Smooth muscle cell (in vitro differentiated cells): Measurements from ENCODE around the gene AKR1B15. TPM values are rescaled to one million over a fixed set of nuclear protein-coding genes. Genes with fewer than 3 reads are reported as not detected.
A peak's percentile ranks its signal among the peaks of the same experiment; 100 is the strongest.

Experiments
- DNase-seq: peaks from one replicate; lab custom pipeline; 2025; ENCODE audit not compliant: unreplicated experiment; lab: John Stamatoyannopoulos, UW
- H2AFZ ChIP-seq: fragments of 200-600 bp; sonication (generic); 2 replicates; pipeline ENCODE4 v1.6.0; 2016; ENCODE audit warnings: antibody characterized with exemption, low read depth, mild to moderate bottlenecking
- H3F3A ChIP-seq: fragments of 200-600 bp; sonication (generic); 2 replicates; pipeline ENCODE4 v1.6.0; 2017; ENCODE audit warnings: antibody characterized with exemption, low read depth
- H3K27ac ChIP-seq: fragments of 200-600 bp; sonication (generic); 2 replicates; pipeline ENCODE4 v1.5.1; 2016; ENCODE audit warnings: low read depth, mild to moderate bottlenecking
- H3K27me3 ChIP-seq: fragments of 200-600 bp; sonication (generic); 2 replicates; pipeline ENCODE4 v1.6.1; 2016; ENCODE audit warnings: low read depth, mild to moderate bottlenecking
- H3K36me3 ChIP-seq: fragments of 200-600 bp; sonication (generic); 2 replicates; pipeline ENCODE4 v1.5.1; 2016; ENCODE audit warnings: low read depth
- H3K4me1 ChIP-seq: fragments of 200-600 bp; sonication (generic); 2 replicates; pipeline ENCODE4 v1.5.1; 2016; ENCODE audit warnings: low read depth
- H3K4me2 ChIP-seq: fragments of 200-600 bp; sonication (generic); 2 replicates; pipeline ENCODE4 v1.6.0; 2016; ENCODE audit warnings: mild to moderate bottlenecking
- H3K4me3 ChIP-seq: fragments of 200-600 bp; sonication (generic); 2 replicates; pipeline ENCODE4 v1.5.1; 2016; ENCODE audit warnings: mild to moderate bottlenecking
- H3K79me2 ChIP-seq: fragments of 200-600 bp; sonication (generic); 2 replicates; pipeline ENCODE4 v1.6.0; 2016; ENCODE audit warnings: low read depth, mild to moderate bottlenecking
- H3K9ac ChIP-seq: fragments of 200-600 bp; sonication (generic); 2 replicates; pipeline ENCODE4 v1.6.0; 2016; ENCODE audit warnings: low read depth
- H3K9me3 ChIP-seq: fragments of 200-600 bp; sonication (generic); replicated peaks from 2 replicates; pipeline ENCODE4 v1.5.1; 2016; ENCODE audit warnings: low read depth
- H4K20me1 ChIP-seq: fragments of 200-600 bp; sonication (generic); 2 replicates; pipeline ENCODE4 v1.6.0; 2016; ENCODE audit warnings: low read depth
- whole genome bisulfite sequencing: methylation state at CpG from one replicate; pipeline ENCODE4 v1.1.7; 2016; ENCODE audit warnings: low lambda C conversion rate; 5-methylcytosine and 5-hydroxymethylcytosine counted together
- polyA plus RNA-seq: library from polyadenylated mRNA; unstranded; fragments of >200 nt; fragmentation: Nextera tagmentation; extraction: Ambion mirVana; gene quantifications from 2 replicates; pipeline ENCODE4 v1.2.1, GENCODE V29; 2016
- total RNA-seq: library from RNA; depleted of rRNA; stranded (reverse); fragments of >200 nt; gene quantifications from 2 replicates; pipeline ENCODE4 v1.2.3, GENCODE V29; 2014
- TF ChIP-seq, protein P1 (sequence below): fragments of 200-600 bp; sonication (generic); IDR thresholded peaks from 2 replicates; pipeline ENCODE4 v1.5.1; 2017; ENCODE audit warnings: borderline replicate concordance, mild to moderate bottlenecking, antibody characterized with exemption; ENCODE audit not compliant: insufficient read depth, poor library complexity, severe bottlenecking

AKR1B15 gene
- total and polyA plus RNA-seq, 2 experiments from 2014 or later, result 0.43 to 0.81 TPM

DNA sequence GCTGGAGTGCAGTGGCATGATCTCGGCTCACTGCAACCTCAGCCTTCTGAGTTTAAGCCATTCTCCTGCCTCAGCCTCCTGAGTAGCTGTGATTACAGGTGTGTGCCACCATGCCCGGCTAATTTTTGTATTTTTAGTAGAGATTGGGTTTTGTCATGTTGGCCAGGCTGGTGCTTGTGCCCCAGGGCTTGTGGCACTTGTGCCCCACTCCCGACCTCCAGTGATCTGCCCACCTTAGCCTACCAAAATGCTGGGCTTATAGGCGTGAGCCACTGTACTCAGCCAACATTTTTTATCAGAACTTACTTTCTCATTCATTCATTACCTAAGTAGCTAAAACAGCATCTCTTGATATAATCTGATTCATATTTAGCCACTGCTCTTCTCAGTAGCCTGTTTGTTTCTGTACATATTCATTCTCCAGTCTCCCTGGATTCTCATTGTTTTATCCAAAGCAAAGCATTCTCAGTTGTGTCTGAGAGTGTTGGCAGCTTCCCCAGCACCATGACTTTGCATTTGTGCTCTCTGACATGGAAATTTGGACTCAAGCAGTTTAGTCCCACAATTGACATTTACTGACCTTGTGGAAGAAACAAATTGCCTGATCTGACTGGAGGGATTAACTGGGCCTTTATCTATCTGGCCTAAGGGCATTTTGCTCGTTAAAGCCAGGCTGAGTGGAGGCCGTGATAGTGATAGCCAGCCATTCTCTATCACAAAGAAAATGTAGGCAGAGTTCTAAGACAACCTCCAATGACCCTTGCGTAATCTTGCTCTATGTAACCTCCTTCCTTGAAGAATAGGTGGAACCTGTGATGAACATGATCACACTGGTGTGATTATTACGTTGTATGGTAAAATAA is 44.9 kb downstream of the AKR1B15 start:
- Histone ChIP-seq H3K9ac (no peak overlapping the region), H3K79me2 (no peaks in the 10 kb centered on the region), H3K4me3 (no peak overlapping the region), H3K36me3 (no peaks in the 10 kb centered on the region), H3K27ac (peak overlapping the region; percentile 61), H2AFZ (peak overlapping the region; percentile 61), H3K27me3 (no peaks in the 10 kb centered on the region), H3K4me1 (peaks cover 5% of the 10 kb centered on the region), H4K20me1 (no peaks in the 10 kb centered on the region), H3K9me3 (no peaks in the 10 kb centered on the region), H3F3A (no peaks in the 10 kb centered on the region), H3K4me2 (peak overlapping the region; percentile 10)
- no peak for DNase-seq
- WGBS, result 52% methylated on average over 8 of the region's 8 CpGs
- TF ChIP-seq, protein P1, sequence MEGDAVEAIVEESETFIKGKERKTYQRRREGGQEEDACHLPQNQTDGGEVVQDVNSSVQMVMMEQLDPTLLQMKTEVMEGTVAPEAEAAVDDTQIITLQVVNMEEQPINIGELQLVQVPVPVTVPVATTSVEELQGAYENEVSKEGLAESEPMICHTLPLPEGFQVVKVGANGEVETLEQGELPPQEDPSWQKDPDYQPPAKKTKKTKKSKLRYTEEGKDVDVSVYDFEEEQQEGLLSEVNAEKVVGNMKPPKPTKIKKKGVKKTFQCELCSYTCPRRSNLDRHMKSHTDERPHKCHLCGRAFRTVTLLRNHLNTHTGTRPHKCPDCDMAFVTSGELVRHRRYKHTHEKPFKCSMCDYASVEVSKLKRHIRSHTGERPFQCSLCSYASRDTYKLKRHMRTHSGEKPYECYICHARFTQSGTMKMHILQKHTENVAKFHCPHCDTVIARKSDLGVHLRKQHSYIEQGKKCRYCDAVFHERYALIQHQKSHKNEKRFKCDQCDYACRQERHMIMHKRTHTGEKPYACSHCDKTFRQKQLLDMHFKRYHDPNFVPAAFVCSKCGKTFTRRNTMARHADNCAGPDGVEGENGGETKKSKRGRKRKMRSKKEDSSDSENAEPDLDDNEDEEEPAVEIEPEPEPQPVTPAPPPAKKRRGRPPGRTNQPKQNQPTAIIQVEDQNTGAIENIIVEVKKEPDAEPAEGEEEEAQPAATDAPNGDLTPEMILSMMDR, result no peak

DNA sequence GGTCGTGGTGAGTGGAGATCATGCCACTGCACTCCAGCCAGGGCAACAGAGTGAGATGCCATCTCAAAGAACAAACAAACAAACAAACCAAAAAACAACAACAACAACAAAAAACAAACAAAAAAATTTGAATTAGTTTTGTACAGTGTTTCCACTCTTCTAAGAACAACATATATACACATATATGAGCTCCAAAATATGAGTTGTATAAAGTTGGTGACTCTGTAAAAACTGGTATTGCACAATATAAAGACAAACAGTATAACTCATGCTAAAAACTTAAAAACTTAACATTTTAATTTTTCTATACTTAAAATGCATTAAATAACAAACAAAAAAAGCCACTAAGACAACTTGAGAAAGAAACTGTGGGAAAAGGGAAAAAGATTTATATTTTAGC is 46.0 kb downstream of the AKR1B15 start:
- no peak overlapping the region for H3K9ac ChIP-seq
- TF ChIP-seq, protein P1, result no peak

GRCh38 chr7:134599371-134599770 is 50.5 kb downstream of the AKR1B15 start:
- no peaks in the 10 kb centered on the region for H3K79me2 ChIP-seq
- H3K36me3 ChIP-seq, result no peaks in the 10 kb centered on the region
- TF ChIP-seq, protein P1, result no peak
- no peak overlapping the region for H3K27ac ChIP-seq
- H3K9ac ChIP-seq, result no peak overlapping the region
- H3K4me3 ChIP-seq, result no peak overlapping the region
- DNase-seq, result no peak
- WGBS, result 75% methylated on average over 6 of the region's 6 CpGs
- H3K4me2 ChIP-seq, result no peak overlapping the region
- no peaks in the 10 kb centered on the region for H4K20me1 ChIP-seq
- H2AFZ ChIP-seq, result no peak overlapping the region
- no peaks in the 10 kb centered on the region for H3K9me3 ChIP-seq
- H3K27me3 ChIP-seq, result no peaks in the 10 kb centered on the region
- H3K4me1 ChIP-seq, result peaks cover under 1% of the 10 kb centered on the region
- no peaks in the 10 kb centered on the region for H3F3A ChIP-seq

More for the DNA sequence above, 46.0 kb downstream of the AKR1B15 start:
- Histone ChIP-seq H3K36me3 (no peaks in the 10 kb centered on the region), H3K4me3 (no peak overlapping the region), H3F3A (no peaks in the 10 kb centered on the region), H4K20me1 (no peaks in the 10 kb centered on the region), H3K4me2 (no peak overlapping the region), H3K27me3 (no peaks in the 10 kb centered on the region), H3K27ac (no peak overlapping the region), H3K9me3 (no peaks in the 10 kb centered on the region), H2AFZ (no peak overlapping the region), H3K79me2 (no peaks in the 10 kb centered on the region), H3K4me1 (peaks cover 5% of the 10 kb centered on the region)
- 24% methylated on average over 1 of the region's 1 CpG for WGBS
- no peak for DNase-seq
